Measurements from ENCODE around the gene PLA2G5.

The PLA2G5 gene

DNA sequence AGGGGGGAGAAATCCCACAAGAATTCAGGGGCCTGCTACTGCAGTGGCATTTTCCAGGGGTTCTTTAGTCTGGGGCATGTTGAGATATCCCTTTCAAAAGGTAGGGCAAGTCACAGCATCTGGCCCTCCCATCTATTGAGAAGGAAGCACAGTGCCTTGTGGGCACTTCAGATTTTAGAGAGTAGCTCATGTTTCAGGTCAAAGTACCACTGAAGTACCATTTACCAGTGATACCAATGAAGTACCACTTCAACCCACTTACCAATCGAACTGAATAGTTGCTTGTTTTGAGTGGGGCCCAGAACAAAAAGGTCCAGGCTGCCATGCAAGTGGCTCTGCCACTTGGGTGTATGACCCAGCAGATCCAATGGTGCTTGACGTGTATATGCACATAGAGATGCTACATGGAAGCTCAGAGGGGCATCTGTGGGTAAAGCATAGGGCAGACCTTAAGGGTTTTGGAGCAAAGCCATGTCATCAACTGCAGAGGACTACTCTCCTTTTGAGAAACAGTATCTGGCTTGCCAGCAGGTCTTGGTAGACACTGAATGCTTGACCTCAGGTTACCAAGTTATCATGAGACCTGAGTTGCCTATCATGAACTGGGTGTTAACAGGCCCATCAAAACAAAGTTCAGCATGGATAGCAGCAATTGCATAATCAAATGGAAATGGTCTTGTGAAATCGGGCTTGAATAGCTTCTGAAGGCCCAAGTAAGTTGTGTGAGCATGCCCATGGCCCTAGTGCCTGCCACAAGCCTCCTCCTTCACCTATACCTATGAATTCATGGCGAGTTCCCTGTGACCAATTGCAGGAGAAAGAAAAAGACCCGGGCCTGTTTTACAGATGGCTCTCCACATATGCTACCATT, 25.8 kb downstream of the PLA2G5 start:
- no peak for DNase-seq (ENCODE audit: low read depth)
- H3K4me3 ChIP-seq (ENCODE audit: low read depth, low read length) = no peak overlapping the region
- TF ChIP-seq, protein P1, sequence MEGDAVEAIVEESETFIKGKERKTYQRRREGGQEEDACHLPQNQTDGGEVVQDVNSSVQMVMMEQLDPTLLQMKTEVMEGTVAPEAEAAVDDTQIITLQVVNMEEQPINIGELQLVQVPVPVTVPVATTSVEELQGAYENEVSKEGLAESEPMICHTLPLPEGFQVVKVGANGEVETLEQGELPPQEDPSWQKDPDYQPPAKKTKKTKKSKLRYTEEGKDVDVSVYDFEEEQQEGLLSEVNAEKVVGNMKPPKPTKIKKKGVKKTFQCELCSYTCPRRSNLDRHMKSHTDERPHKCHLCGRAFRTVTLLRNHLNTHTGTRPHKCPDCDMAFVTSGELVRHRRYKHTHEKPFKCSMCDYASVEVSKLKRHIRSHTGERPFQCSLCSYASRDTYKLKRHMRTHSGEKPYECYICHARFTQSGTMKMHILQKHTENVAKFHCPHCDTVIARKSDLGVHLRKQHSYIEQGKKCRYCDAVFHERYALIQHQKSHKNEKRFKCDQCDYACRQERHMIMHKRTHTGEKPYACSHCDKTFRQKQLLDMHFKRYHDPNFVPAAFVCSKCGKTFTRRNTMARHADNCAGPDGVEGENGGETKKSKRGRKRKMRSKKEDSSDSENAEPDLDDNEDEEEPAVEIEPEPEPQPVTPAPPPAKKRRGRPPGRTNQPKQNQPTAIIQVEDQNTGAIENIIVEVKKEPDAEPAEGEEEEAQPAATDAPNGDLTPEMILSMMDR (IDR thresholded peaks at IDR 0.05; ENCODE audit: control insufficient read depth, extremely low read depth, insufficient read depth) = no peak

DNA sequence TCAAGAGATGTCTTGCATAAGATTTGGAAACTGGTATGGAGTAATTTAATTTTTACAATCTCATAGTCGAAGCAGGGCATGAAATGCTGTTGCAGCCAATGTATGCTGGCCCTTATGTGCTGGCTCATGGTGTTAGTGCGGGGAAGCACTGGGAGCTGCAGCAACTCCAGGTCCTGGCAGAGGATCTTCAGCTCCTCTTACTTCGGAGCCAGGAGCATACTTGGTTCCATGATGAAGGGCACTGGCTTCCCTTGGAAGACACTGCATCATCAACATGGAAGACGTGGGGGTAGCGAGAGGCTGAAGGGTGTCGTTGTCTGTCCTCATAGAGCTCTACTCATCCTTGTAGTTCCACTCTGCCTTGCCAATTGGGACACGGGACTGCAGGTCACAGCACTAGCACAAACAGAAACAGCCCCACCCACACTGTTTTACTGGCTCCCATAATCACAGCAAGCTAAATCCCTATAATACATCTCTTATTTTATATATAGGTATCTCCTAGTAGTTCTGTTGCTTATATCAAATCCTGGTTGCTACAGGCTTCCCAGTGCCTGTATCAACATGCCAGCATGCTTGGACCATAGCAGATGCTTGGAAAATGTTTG, 26.9 kb downstream of the PLA2G5 start:
- no peak for DNase-seq (ENCODE audit: low read depth)
- no peak overlapping the region for H3K4me3 ChIP-seq (ENCODE audit: low read depth, low read length)
- TF ChIP-seq, protein P1 (IDR thresholded peaks at IDR 0.05; ENCODE audit: control insufficient read depth, extremely low read depth, insufficient read depth) = no peak

DNA sequence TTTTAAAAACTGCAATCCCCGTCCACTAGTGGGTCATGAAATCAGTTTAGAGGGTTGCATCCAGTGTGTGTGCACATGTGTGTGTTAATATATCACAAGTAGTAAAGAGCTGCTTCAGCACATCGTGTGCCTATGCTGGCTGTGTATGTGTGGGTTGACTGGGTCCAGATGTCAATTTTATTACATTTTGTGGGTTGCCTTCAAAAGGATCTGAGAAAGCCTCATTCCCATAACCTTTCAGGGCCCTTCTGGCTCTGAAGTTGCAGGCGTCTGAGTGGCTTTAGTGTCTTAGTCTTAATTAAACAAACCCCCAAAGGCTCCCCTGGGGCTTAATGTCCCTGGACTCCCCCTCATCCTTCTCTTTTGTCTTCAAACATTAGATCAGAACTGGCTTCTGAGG, 29.5 kb downstream of the PLA2G5 start:
- TF ChIP-seq, protein P1 (IDR thresholded peaks at IDR 0.05; ENCODE audit: control insufficient read depth, extremely low read depth, insufficient read depth) = no peak
- DNase-seq (ENCODE audit: low read depth) = no peak
- H3K4me3 ChIP-seq (ENCODE audit: low read depth, low read length) = no peak overlapping the region

DNA sequence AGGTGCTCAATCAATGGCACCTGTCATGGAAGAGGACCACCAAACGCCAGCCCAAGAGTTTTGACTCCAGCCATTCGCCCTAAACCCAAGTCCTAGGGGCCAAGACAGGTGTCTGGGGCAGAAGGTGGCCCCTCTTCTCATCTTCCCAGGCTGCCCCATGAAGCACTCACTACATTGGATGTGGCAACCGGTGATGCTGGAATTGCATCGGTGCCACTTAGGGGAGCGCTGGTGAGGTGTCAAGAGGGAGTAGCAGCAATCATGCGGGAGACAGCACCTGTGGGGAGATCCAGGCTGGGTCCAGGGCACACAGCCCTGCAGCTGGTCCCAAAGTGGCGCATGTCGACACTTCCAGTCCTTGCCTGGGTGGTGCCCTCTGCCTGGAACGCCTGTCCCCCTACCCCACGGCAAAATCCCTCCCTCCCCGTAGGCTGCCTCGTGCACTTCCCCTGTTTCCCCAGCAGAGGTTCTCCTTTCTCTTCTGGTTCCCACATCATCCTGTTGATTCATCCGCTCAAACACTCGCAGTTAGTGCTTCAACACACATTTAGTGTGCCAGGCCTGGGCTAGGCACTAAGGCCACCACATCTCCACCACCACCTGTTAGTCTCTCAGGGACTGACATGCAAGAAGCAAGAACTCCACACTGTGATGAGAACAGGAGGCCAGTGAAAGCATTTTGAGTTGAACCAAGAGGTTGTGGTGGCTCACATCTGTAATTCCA, 30.8 kb downstream of the PLA2G5 start:
- no peak overlapping the region for H3K4me3 ChIP-seq (ENCODE audit: low read depth, low read length)
- TF ChIP-seq, protein P1 (IDR thresholded peaks at IDR 0.05; ENCODE audit: control insufficient read depth, extremely low read depth, insufficient read depth) = peak; percentile 59
- DNase-seq (ENCODE audit: low read depth) = peak; percentile 36

DNA sequence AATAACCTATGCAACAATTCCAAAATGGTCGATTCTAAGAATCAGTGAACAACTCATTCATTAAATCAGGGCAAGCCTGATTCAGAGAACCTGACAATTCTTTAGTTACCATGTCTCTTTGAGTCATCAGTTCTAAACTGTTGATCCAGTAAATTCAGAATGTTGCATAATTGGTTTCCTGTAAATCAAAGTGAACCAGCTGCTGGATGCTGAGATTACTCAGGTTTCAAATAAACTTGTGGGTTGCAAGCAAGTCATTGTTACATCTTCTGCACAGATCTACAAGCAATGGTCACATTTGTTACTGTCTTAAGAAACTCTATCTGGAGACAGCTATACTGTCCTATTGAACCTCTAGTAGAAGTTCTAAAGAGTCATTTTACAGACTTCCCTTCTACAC, 32.9 kb downstream of the PLA2G5 start:
- TF ChIP-seq, protein P1 (IDR thresholded peaks at IDR 0.05; ENCODE audit: control insufficient read depth, extremely low read depth, insufficient read depth) = no peak
- no peak overlapping the region for H3K4me3 ChIP-seq (ENCODE audit: low read depth, low read length)
- no peak for DNase-seq (ENCODE audit: low read depth)

DNA sequence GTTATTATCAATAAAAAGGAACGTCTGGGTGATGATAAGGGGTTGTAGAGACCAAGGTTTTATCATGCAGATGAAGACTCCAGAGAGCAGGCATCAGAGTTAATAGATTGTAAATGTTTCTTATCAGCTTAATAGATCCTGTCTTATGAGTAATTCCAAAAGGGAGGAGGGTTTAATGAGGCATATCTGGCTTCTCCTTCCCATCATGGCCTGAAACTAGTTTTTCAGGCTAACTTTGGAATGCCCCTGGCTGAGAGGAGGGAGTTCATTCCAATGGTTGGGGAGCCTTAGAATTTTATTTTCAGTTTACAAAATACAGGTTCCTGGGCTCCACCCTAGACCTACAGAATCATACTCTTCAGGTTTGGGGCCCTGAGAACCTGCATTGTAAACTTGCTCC, 35.9 kb downstream of the PLA2G5 start:
- peak; percentile 57 for DNase-seq (ENCODE audit: low read depth)
- H3K4me3 ChIP-seq (ENCODE audit: low read depth, low read length) = no peak overlapping the region
- TF ChIP-seq, protein P1 (IDR thresholded peaks at IDR 0.05; ENCODE audit: control insufficient read depth, extremely low read depth, insufficient read depth) = no peak

All from LNCaP clone FGC (cell line).